DMS53 (cell line): ENCODE data around the gene PGBD1.
A peak's percentile ranks its signal among the peaks of the same experiment; 100 is the strongest.
"Not testable (repeated sequence)": the region's sequence is repeated elsewhere in the genome, so short reads cannot be mapped to it uniquely, and the experiment has no call there.

Experiments
- DNase-seq: peaks from one replicate; lab custom pipeline; 2025; lab: John Stamatoyannopoulos, UW

PGBD1 gene

DNA sequence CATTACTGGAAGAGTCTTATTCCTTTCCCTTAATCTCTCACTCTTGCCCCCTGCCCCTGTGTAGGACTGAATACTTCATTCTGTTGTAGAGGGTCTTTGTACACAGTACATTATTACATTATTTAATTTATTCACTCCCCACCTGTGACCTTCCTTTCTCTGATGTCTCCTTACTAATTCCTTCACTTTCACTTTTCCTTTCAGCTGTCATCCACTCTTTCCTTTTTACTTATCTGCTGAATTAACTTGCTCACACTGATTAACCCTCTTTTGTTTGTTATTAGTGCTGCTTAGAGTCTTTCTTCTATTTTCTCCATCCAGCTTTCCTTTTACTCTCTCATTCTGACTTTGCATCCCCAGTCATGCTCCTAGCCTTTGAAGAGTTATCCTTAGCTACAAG is 6.5 kb upstream of the PGBD1 start:
- DNase-seq = no peak

DNA sequence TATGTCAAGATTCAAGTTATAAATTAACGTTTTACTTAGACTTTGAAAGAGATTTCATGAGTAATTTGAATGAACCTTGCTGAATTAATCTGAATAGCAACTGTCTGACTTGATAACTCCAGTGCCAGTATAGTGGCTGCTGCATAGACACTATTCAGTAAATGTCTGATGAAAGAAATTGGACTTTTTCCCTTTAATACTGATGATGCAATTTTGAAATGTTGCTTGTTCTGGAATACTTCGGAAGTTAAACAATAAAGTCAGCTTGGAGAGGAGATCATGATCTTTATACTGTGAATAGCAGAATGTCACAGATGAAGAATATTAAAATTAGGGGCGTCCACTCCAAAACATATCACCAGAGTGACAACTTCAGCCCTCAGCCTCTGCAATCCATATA is 3.6 kb upstream of the PGBD1 start:
- no peak for DNase-seq

DNA sequence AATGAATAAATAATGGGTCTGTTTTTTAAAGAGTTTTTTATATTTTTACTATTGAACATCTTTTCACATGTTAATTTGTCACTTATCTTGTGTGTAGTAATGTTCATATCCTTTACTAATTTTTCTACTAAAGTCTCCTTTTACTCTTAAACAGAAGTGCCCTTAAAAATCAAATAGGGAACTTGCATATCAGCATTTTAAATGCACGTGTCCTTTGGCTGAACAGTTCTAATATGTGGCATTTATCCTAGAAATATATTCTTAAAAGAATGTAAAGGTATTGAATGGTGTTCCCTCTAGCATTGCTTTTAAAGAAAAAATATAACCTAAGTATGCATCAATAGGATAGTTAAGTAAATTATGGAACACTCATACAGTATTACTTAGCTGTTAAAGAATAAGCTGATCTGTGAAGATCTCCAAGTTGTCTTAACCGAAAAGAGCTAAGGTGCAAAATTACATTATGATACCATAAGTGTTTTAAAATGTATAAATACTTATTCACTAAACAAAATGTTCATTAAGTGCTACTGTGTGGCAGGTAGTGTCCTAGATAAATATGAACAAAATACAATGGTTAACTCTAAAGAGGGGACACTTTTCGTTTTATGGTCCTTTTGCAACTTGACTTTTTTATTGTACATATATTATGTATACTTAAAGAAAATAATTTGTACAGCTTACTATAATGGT is 631 bp upstream of the PGBD1 start:
- DNase-seq = no peak

DNA sequence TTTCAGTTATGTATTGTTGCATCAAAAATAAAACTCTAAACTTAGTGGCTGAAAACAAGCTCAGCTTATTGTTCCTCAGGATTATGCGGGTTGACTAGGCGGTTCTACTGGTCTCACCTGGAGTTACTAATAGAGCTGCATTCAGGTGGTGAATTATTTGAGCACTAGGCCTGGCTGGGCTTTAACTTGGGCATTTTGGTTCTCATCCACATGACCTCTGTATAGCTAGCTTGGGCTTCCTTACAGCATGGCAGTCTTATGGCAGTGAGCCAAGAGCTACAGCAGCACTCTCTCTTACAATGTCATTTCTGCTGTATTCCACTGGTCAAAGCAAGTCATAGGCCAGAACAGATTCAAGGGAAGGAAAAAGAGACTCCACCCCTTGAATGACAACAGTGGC is 1.6 kb downstream of the PGBD1 start:
- DNase-seq = peak; percentile 16

DNA sequence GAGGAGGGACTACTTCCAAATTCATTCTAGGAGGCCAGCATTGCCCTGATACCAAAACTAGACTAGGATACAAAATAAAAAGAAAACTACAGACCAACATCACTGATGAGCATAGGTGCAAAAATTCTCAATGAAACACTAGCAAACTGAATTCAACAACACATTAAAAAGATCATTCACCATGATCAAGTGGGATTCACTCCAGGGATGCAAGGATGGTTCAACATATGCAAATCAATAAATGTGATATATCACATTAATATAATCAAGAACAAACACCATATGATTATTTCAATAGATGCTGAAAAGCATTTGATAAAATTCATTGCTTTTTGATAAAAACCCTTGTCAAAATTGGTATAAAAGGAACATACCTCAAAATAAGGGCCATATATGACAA is 10.2 kb downstream of the PGBD1 start:
- no peak for DNase-seq

DNA sequence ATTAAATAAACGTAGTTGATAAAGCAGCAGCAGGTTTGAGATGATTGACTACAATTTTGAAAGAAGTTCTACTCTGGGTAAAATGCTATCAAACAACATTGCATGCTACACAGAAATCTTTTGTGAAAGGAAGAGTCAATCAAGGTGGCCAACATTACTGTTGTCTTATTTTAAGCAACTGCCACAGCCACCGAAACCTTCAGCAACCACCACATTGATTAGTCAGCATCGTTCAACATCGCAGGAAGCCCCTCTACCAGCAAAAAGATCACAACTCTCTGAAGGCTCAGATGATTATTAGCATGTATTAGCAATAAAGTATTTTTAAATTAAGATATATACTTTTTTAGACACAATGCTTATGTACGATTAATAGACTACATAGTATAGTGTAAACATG is 14.0 kb downstream of the PGBD1 start:
- no peak for DNase-seq

DNA sequence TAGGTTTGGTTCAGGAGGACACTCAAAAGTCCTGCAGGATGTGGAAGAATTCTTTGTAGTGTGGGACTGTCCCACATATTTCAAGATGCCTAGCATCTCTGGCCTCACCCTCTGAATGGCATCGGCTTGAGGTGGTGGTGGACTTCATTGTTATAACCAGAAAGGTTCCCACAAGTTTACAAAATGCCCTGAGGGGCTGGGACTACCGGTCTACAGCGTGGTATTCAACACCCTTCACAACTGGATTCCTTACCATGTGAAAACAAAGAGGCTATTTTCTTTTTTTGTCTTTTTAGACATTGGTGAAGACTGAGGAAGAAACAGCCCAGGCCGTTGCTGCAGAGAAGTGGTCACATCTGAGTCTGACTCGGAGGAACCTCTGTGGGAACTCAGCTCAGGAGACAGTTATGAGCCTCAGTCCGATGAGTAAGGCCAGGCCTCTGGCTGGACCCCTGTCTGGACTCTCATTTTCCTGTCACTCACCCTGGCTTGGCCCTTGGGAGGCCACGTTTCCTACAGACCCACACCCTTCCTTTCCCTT is 15.2 kb downstream of the PGBD1 start:
- DNase-seq = no peak

DNA sequence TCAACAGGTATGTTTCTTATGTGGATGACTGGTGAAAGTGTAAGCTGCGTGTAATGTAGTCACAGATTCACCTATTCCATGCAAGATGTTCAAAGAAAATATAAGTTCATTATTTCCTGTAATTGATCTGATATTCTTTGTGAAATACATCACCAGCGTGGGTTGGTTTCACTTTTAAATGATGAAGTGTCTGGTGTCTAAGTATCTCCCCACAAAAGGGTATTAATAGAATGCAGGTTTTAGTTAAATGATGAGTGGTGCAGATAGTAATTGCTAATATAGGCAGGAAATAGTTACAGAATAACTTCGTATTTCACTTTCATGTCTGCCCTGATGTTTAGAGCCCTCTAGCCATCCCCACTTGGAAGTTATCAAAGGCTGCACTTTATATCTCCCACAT is 22.2 kb downstream of the PGBD1 start:
- no peak for DNase-seq

DNA sequence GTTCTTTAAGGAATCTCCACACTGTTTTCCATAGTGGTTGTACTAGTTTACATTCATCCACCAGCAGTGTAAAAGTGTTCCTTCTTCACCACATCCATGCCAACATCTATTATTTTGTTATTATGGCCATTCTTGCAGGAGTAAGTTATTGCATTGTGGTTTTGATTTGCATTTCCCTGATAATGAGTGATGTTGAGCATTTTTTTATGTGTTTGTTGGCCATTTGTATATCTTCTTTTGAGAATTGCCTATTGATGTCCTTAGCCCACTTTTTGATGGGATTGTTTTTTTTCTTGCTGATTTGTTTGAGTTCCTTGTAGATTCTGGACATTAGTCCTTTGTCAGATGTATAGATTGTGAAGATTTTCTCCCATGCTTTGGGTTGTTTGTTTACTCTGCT is 25.0 kb downstream of the PGBD1 start:
- DNase-seq = not testable (repeated sequence)

DNA sequence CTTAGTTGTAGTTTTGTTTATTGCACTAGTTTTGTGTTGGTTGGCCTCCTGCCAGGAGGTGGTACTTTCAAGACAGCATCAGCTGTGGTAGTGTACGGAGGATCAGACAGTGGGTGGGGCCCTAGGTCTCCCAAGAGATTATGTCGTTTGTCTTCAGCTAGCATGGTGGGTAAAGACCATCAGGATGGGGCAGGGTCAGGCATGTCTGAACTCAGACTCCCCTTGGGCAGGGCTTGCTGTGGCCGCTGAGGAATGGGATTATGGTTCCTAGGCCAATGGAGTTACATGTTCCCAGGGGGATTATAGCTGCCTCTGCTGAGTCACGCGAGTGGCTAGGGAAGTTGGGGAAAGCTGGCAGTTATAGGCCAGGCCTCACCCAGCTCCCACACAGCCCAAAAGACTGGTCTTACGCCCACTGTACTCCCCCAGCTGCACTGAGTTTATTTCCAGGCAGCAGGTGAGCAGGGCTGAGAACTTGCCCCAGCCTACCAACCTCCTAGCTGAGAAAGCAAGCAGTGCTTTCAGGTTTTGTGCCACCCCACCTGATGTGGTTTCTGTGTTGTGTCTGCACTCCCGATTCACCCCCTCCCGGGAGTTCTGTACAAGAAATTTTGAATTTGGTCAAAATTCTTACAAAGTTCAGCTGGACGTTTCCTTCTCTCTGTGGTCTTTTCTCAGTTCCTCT is 29.9 kb downstream of the PGBD1 start:
- DNase-seq = no peak

DNA sequence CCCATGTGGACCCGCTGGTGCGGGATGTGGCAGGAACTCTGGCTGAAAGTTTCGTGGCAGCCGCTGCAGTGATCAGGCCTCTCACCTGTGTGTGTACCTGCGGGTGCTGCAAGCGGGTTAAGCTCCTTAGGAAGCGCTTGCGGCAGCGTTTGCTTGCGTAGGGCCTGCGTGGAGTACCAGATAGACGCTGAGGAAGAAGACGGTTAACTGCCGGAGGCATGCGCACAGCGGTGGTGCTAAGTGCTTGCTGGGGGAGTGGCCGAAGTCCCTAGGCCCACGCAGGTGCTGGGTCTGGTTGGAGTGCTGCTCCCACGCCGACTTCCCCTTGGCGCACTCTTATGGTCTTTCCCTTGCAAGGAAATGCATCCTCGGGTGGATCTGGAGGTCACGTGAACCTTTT is 31.6 kb downstream of the PGBD1 start:
- DNase-seq = no peak

DNA sequence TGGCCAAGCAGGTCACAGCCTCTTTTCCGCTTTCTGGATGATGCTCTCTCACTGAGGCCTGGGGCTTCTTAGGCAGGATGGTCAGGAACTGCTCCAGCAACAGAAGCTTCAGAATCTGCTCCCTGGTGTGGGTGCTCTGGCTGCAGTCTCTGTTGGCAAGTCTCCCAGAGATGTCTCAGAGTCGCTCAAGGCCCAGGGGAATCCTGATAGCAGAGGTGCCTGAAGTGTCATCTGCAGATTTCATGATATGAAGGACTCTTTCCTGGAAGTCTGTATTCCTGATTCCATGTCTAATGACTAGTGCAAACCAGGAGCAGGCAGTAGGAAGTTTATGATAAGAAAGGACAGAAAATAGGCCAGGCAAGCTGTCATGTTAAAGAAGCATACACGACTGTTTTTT is 34.3 kb downstream of the PGBD1 start:
- no peak for DNase-seq

DNA sequence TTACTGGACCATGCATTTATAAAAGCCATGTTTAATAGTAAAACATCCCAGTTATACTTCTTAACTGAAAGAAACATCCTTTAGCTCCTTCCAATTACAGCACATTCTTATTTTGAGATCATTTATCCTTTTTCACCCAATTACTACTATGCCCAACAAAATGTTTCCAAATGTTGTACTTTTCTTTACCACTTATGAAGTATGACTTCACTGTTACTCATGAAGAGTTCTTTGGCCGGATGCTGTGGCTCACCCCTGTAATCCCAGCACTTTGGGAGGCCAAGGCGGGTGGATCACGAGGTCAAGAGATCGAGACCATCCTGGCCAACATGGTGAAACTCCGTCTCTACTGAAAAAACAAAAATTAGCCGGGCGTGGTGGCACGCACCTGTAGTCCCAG is 36.5 kb downstream of the PGBD1 start:
- DNase-seq = not testable (repeated sequence)

DNA sequence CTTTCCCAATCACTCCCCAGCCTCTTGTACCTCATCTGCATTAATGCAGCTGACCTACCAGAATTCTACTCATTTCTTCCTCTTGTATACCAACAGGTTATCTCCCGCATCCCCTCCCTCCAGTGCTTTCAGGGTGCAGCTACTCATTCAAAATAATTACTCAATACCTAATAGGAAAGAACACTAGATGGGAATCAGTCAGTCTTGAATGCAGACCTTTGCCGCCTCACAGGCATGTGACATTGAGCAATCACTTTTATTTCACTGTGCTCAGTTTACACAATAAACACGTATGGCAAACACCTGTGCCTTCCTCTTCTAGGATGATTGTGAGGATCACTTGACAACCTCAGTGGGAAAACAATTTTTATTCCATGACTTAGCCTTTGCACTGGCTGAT is 41.3 kb downstream of the PGBD1 start:
- DNase-seq = peak; percentile 66

DNA sequence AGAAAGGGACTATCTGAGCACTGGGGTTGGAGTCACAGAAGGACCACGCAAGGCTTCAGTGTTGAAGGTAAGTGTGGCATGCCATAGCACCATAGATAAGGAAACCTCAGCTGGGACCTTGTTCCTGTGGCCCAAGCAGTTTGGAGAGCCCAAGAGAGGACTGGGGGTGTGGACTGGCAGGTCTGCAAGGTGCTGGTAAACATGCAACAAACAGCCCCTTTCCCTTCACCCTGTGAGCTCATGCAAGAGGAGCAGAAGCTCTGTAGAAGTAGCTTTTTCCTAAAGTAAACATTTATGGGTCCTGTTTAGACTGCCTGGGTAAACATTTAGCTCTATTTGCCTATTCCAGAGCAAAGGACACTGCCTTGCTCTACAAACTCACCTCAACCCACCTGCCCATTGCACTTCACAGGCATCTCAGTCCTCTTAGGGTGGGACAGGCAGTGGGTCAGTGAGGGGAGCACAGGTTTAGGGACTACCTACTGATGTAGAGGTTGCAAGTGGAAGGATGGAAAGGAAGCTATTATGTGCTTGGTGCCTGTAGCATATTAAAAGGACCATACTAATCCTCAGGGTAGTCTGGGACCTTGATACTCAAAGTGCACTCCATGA is 42.5 kb downstream of the PGBD1 start:
- DNase-seq = peak; percentile 86

DNA sequence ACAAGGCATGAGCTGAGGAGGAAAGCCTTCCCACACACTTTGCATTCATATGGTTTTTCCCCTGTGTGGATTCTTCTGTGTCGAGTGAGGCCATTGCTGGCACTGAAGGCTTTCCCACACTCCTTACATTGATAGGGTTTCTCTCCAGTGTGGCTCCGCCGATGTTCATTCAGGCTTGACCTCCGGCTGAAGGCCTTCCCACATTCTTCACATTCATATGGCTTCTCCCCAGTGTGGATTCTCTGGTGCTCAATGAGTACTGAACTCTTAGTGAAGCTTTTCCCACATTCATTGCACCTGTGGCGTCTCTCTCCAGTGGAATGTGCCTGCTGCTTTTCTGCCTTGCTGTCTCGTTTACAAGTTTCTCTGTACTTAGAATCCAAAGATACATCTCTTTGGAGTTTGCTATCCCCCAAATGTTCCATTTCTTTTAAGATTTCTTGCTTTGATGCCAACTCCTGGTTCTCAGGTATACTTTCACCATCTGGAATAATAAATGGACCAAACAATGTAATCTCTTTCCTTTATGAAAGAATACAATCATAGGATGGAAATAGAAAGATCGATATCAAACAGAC is 45.1 kb downstream of the PGBD1 start:
- no peak for DNase-seq

DNA sequence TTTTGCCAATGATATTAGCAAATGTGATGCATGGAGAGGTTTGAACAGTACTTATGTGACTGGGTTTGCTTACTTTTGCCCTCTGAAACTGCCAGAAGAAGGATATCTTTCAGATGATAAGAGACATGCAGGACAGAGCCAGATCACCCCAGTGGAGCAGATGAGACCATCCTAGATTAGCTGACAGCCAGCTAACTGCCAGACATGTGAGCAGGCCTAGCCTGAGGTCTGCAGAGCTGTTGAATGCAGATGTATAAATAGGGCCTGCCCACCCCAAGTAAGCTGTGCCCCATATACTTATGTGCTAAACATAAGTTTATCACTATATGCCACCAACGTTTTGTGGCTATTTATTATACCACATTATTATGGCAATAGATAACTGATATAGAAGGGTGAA is 48.7 kb downstream of the PGBD1 start:
- no peak for DNase-seq

DNA sequence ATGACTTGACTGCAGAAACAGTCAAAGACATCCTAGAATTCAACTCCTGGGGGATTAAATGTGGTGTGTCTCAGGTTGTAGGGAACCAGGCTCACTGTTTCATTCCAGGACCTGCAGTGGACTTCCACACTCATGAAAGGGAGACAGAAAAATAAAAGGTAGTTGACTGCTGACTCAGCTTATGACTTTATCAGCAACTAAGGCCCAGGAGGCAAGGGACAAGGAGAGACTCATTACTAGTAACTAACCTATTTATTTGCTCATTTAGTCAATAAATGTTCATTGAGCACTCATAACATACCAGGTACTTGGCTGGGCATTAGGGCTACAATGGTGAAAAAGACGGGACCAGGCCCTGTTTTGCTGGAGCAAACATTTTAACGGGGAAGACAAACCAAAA is 51.7 kb downstream of the PGBD1 start:
- no peak for DNase-seq

DNA sequence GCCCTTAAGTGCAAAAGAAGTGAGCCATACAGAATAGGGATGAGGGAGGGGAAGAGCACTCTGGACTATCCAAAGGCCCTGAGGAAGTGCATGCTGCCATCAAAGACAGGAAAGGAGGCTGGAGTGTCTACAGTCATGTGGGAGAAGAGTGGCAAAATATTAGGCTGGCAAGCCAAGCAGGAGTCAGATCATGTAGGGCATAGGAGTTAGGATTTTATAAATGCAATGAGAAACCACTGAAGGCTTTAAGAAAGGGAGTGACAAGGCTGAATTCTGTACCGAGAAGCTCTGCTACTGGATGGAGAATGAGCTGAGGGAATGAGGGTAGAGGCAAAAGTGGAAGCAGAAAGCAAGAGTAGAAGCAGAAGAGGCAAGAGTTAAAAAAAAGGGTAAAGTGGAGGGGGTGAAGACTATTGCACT is 52.2 kb downstream of the PGBD1 start:
- no peak for DNase-seq

DNA sequence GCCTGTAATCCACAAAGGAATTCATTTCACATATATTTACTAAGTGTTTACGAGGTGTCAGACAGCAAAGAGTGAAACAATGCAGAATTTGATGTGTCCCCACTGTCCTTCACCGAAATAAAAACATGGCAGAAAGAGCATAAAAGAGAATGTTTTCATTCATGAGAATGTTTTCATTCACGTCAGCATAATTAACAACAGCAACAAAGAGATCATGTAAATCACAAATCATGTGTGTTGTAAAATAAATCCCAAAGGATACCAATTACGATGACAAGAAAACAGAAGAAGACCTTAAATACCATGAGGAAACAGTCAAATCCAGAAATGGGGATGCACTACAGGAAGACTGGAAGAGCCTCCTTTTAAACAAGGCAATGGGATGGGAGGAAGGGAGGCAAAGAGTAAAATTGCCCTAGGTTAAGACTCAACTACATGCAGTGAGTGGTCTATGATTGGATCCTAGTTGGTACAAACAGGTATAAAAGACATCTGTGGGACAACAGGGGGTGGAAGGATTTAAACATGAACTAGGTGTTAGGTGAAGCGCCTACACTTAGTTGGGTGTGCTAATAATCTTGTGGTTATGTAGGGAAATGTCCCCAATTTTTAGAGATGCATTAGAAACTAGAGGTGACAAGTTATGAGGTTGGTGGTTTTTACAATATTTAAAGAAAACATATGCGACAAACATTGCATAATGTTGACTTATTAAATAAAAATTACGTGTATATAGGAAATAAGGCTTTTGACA is 53.1 kb downstream of the PGBD1 start:
- no peak for DNase-seq

DNA sequence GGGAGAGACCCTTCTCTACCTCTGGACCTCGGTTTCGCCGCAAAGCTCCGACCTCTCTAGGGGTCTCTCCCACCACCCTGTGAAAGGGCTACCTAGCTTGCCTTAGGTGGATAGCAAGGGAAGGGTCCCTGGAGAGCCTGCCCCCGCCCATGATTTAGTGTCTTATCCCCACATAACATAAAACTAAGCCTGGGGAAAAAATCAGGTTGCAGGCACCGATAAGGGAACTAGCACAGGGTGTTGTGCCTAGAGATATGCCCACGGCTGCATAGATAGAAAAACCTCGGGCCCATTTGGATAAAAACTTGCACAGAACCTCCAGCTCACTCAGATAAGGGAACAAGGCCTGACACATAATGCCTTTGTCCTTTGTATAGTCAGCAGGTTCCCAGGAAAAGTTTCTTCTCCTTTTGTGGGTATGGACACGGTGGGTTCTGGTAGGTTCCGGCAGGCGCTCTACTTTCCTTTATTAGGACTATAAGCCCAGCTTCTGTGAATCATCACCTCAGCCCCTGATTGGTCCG is 53.7 kb downstream of the PGBD1 start:
- no peak for DNase-seq
